DND-41 (cell line): ENCODE data around the gene KCNC3.

Experiments used
- ATAC-seq: fragments of 200-7000 bp; cut with Tn5 transposase; 3 replicates; pipeline ENCODE4 v1.9.1; 2021; ENCODE audit warnings: low read depth; ENCODE audit not compliant: insufficient read depth
- DNase-seq: peaks from one replicate; pipeline ENCODE4 v3.0.0-alpha.2; 2020
- H2AFZ ChIP-seq: 2 replicates; pipeline ENCODE4 v1.6.0; 2012; ENCODE audit warnings: low read depth, low read length
- H3K27ac ChIP-seq: 2 replicates; pipeline ENCODE4 v1.5.1; 2012; ENCODE audit warnings: low read length, inconsistent platforms
- H3K27me3 ChIP-seq: fragments of 200-600 bp; sonication (generic); 2 replicates; pipeline ENCODE4 v1.6.0; 2012; ENCODE audit warnings: low read length, mild to moderate bottlenecking, inconsistent platforms; ENCODE audit not compliant: insufficient read depth, poor library complexity
- H3K36me3 ChIP-seq: 2 replicates; pipeline ENCODE4 v1.5.1; 2012; ENCODE audit warnings: low read length, inconsistent platforms; ENCODE audit not compliant: insufficient read depth
- H3K4me1 ChIP-seq: 2 replicates; pipeline ENCODE4 v1.5.1; 2012; ENCODE audit warnings: mild to moderate bottlenecking, low read length; ENCODE audit not compliant: insufficient read depth
- H3K4me2 ChIP-seq: 2 replicates; pipeline ENCODE4 v1.6.0; 2012; ENCODE audit warnings: mild to moderate bottlenecking, moderate library complexity, low read length, inconsistent platforms; ENCODE audit not compliant: insufficient read depth
- H3K4me3 ChIP-seq, 2 experiments: fragments of 200-600 bp in 1 of 2; shearing (Covaris generic) in 1 of 2; 2 replicates each; pipeline ENCODE4 v1.5.1; 2012 to 2016; ENCODE audit warnings: inconsistent platforms in 2 of 2, low read length in 2 of 2, mild to moderate bottlenecking in 2 of 2, low read depth in 1 of 2, moderate library complexity in 1 of 2
- H3K79me2 ChIP-seq: 2 replicates; pipeline ENCODE4 v1.6.0; 2012; ENCODE audit warnings: low read length, inconsistent platforms; ENCODE audit not compliant: insufficient read depth
- H3K9ac ChIP-seq: 2 replicates; pipeline ENCODE4 v1.6.0; 2012; ENCODE audit warnings: low read depth, mild to moderate bottlenecking, inconsistent platforms, low read length, moderate library complexity
- H3K9me3 ChIP-seq: 2 replicates; pipeline ENCODE4 v1.5.1; 2012; ENCODE audit warnings: low read length, moderate library complexity, mild to moderate bottlenecking, inconsistent platforms; ENCODE audit not compliant: insufficient read depth, severe bottlenecking
- H4K20me1 ChIP-seq: 2 replicates; pipeline ENCODE4 v1.6.0; 2012; ENCODE audit warnings: low read length; ENCODE audit not compliant: insufficient read depth
- CTCF ChIP-seq: IDR thresholded peaks from 2 replicates; pipeline ENCODE4 v1.5.1; 2012; ENCODE audit warnings: borderline replicate concordance, low read length, moderate library complexity, mild to moderate bottlenecking; ENCODE audit not compliant: poor library complexity, severe bottlenecking; ENCODE audit errors: extremely low read depth
- EZH2 ChIP-seq: IDR thresholded peaks from 3 replicates; pipeline ENCODE4 v1.6.1; 2012; ENCODE audit warnings: borderline replicate concordance, low read depth, mild to moderate bottlenecking, moderate library complexity, low read length, inconsistent platforms; ENCODE audit not compliant: severe bottlenecking

The KCNC3 gene

GRCh38 chr19:50329146-50329925, at the start of gene KCNC3:
TSS of gene KCNC3 (minus strand) at chr19:50329377. CDS start at chr19:50329082, 295 bp downstream.
- H4K20me1 ChIP-seq, result no peaks in the 10 kb centered on the region
- H3K27ac ChIP-seq, result no peak within 1 kb of the TSS
- peak; percentile 20 for DNase-seq
- no peak within 1 kb of the TSS for H3K9ac ChIP-seq
- H3K27me3 ChIP-seq, result no peaks in the 10 kb centered on the region
- H3K79me2 ChIP-seq, result no peaks in the 10 kb centered on the region
- H3K36me3 ChIP-seq, result no peaks in the 10 kb centered on the region
- H3K4me1 ChIP-seq, result peaks cover 38% of the 10 kb centered on the region
- H3K4me3 ChIP-seq, result no peak within 1 kb of the TSS
- no peak within 1 kb of the TSS; the same call in 1 of the 2 replicates for H3K4me2 ChIP-seq
- no peaks in the 10 kb centered on the region for H3K9me3 ChIP-seq
- no peak for TF ChIP-seq CTCF
- TF ChIP-seq EZH2, result no peak
- no peak for ATAC-seq
- no peak within 1 kb of the TSS for H2AFZ ChIP-seq

- H4K20me1 ChIP-seq, result peaks cover 34% of the 10 kb centered on the region
- H3K36me3 ChIP-seq, result peaks cover 55% of the 10 kb centered on the region
- no peak overlapping the region for H2AFZ ChIP-seq
- no peak overlapping the region for H3K4me3 ChIP-seq
- no peaks in the 10 kb centered on the region for H3K9me3 ChIP-seq
- H3K79me2 ChIP-seq, result peaks cover 12% of the 10 kb centered on the region
- no peak overlapping the region for H3K4me2 ChIP-seq
- no peak overlapping the region for H3K9ac ChIP-seq
- ATAC-seq (no peak), DNase-seq (no peak)
- H3K27ac ChIP-seq, result no peak overlapping the region
- H3K4me1 ChIP-seq, result peaks cover 25% of the 10 kb centered on the region
- TF ChIP-seq EZH2 (no peak), CTCF (no peak)
- H3K27me3 ChIP-seq, result no peaks in the 10 kb centered on the region
Measured at GRCh38 chr19:50378863-50379236, 49.7 kb upstream of the KCNC3 start.

GRCh38 chr19:50378169-50378862, 49.1 kb upstream of the KCNC3 start:
- no peaks in the 10 kb centered on the region for H3K27me3 ChIP-seq
- no peak overlapping the region for H3K4me3 ChIP-seq
- H3K4me1 ChIP-seq, result peaks cover 20% of the 10 kb centered on the region
- ATAC-seq (no peak), DNase-seq (no peak)
- H3K9me3 ChIP-seq, result no peaks in the 10 kb centered on the region
- H3K36me3 ChIP-seq, result peaks cover 55% of the 10 kb centered on the region
- H3K79me2 ChIP-seq, result peaks cover 12% of the 10 kb centered on the region
- no peak overlapping the region for H3K4me2 ChIP-seq
- TF ChIP-seq CTCF, result no peak
- no peak for TF ChIP-seq EZH2
- H2AFZ ChIP-seq, result no peak overlapping the region
- H3K27ac ChIP-seq, result no peak overlapping the region
- peaks cover 34% of the 10 kb centered on the region for H4K20me1 ChIP-seq
- H3K9ac ChIP-seq, result no peak overlapping the region
